ENCODE results near the gene ARNT2.
"Not testable (repeated sequence)": the region's sequence is repeated elsewhere in the genome, so short reads cannot be mapped to it uniquely, and the experiment has no call there.

The ARNT2 gene

GRCh38 chr15:80494351-80494751 lies 90.2 kb downstream of the ARNT2 start:
- DNase-seq: no peak

GRCh38 chr15:80494756-80495155 lies 90.6 kb downstream of the ARNT2 start:
- no peak for DNase-seq

GRCh38 chr15:80495401-80495942 lies 91.3 kb downstream of the ARNT2 start:
- no peak for DNase-seq

- no peak for DNase-seq
These were observed 91.9 kb downstream of the ARNT2 start for GRCh38 chr15:80496096-80496495.

- no peak for DNase-seq
These were observed 93.0 kb downstream of the ARNT2 start for GRCh38 chr15:80497221-80497620.

- DNase-seq: no peak
These were observed 94.5 kb downstream of the ARNT2 start for GRCh38 chr15:80498652-80499051.

- no peak for DNase-seq
These were observed 95.8 kb downstream of the ARNT2 start for GRCh38 chr15:80500021-80500420.

GRCh38 chr15:80501476-80501875 lies 97.3 kb downstream of the ARNT2 start:
- no peak for DNase-seq

GRCh38 chr15:80502782-80503181 lies 98.6 kb downstream of the ARNT2 start:
- no peak for DNase-seq

GRCh38 chr15:80503319-80503952 lies 99.3 kb downstream of the ARNT2 start:
- DNase-seq: no peak

GRCh38 chr15:80504931-80505330 lies 100.7 kb downstream of the ARNT2 start:
- no peak for DNase-seq

GRCh38 chr15:80506286-80506893 lies 102.2 kb downstream of the ARNT2 start:
- no peak for DNase-seq

GRCh38 chr15:80507131-80507530 lies 102.9 kb downstream of the ARNT2 start:
- DNase-seq: no peak

GRCh38 chr15:80507638-80508316 lies 103.6 kb downstream of the ARNT2 start:
- no peak for DNase-seq

GRCh38 chr15:80508783-80509182 lies 104.6 kb downstream of the ARNT2 start:
- DNase-seq: no peak

- no peak for DNase-seq
These were observed 105.6 kb downstream of the ARNT2 start for GRCh38 chr15:80509800-80510199.

- not testable (repeated sequence) for DNase-seq
These were observed 106.8 kb downstream of the ARNT2 start for GRCh38 chr15:80510985-80511384.

GRCh38 chr15:80512726-80513660 lies 108.8 kb downstream of the ARNT2 start:
- DNase-seq: no peak

GRCh38 chr15:80514071-80514780 lies 110.0 kb downstream of the ARNT2 start:
- DNase-seq: no peak

GRCh38 chr15:80517290-80517689 lies 113.1 kb downstream of the ARNT2 start:
- DNase-seq: no peak

- DNase-seq: no peak
These were observed 114.3 kb downstream of the ARNT2 start for GRCh38 chr15:80518522-80518921.

GRCh38 chr15:80523746-80524145 lies 119.6 kb downstream of the ARNT2 start:
- DNase-seq: no peak
